HG03521 (cell line): ENCODE measurements around the gene ARSG.

ENCODE experiments used
- ATAC-seq: cut with Tn5 transposase; IDR thresholded peaks from one replicate; pipeline ENCODE4 v1.9.1; 2021; ENCODE audit warnings: mild to moderate bottlenecking, moderate library complexity; ENCODE audit not compliant: unreplicated experiment

The ARSG gene

DNA sequence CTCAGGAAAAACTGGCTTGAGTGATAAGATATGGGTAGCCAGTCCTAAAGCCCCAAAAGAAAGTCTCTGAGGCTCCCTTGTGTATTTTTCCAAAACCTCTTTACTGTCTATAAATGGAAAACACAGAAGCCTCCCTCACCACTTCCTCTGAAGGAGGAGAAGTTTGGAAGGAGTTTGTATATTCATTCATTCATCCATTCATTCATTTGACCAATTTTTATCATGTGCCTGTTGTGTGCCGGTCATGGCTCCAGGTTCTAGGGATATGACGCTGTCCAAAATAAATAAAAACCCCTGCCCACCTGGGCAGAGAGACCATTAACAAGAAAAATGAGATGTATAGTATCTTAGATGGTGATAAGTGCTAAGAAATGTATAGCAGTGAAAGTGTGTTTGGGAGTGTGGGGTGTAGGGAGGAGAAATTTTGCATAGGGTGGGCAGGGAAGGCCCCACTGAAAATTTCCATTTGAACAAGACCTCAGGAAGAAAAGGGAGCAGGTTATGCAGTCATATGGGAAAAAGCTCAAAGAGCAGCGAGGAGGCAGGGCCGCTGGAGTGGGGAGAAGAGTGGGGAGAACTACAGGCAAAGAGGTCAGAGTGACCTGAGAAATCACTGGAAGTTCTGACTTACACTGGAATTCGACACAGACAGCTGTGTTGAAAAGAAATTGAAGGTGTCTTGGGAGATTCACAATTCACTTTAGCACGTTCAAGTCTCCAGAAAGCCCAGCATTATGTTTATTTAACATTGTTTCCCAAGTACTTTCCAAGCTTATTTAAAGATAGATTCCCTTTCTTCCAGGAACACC is 172.1 kb downstream of the ARSG start:
- ATAC-seq = no peak

DNA sequence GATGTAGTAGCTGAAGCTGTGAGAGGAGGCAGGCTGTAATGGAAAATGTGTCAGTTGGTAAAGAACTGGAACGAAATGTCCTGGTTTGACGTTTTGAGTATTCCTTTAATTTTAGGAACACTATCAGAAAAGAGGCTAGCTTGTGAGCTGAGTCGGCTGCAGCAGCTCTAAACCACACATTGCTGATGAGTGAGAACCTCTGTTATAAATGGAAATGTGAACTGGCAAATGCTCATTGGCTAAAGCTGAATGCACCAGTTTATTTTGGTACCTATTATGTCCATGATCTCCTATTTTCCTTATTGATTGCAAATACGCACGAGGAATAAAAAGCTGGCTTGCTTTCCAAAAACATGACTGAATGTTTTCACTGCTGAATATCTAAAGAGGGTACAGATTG is 177.0 kb downstream of the ARSG start:
- ATAC-seq = no peak

DNA sequence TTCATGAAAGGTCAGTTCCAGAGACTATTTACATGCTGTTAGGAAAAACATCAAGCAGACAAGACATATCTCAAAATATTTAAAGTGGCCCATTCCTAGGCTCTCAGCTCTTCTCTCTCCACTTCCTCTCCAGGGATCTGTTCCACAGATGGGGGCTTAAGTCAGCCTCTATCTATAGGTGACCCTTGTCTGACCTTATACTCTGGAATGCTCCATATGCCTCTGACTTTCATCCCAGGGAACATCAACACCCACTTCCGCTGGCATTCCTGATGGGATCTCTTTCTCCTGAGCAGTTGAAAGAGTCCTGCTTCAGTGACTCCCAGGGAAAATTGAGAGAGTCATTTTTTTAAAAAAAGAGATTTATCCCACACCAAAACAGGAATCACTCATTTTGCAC is 177.5 kb downstream of the ARSG start:
- ATAC-seq = no peak
